ENCODE measurements around the gene AMPD3. TPM values are rescaled to one million over a fixed set of nuclear protein-coding genes. Genes with fewer than 3 reads are reported as not detected.
A peak's percentile ranks its signal among the peaks of the same experiment; 100 is the strongest.

Gene AMPD3
- polyA plus RNA-seq (ENCODE audit: insufficient read length in 4 of 4) = 1 to 10 TPM; 5.1 to 7.7 (median 5.5) TPM

DNA sequence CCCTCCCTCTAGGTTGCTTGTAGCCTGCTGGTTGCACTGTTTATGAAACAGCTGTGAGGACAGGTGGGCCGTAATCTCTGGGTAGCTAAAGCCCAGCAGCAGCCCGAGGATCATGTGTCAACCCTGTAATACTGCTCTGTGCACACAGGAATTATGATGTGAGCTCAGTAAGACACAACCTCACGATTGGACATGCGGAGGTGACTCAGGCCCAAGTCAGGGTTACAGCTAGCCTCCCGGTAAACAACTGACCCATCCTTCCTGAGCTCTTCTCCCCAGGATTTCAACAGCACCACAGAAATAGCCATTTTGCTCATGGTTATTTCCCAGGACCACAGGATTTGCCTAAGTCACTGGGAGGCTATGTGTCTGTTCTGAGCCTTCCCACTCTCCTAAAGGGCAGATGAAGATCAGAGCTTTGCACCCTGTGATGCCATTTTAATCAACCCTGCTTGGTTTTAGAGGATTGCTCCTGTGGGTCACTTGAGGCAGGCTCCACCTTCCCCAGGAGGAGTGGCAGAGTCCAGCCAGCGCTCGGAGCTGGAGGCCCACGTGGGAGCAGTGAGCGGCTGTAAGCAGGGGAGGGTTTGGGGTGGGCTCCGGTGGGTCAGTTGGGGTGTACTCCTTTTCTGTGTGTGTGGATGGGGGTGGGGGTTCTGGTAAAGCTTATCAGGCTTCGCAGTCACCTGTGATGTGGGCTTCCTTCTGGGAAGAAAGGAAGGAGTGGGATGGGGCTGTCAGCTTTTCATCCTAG lies at the start of gene AMPD3:
Gene AMPD3, plus strand, starts transcription at position 387 of the 754 bp plus-strand sequence. CDS start 6,256 bp downstream, outside the sequence.
- DNase-seq (ENCODE audit: low read depth in 4 of 4, low spot score in 2 of 4) = no peak

DNA sequence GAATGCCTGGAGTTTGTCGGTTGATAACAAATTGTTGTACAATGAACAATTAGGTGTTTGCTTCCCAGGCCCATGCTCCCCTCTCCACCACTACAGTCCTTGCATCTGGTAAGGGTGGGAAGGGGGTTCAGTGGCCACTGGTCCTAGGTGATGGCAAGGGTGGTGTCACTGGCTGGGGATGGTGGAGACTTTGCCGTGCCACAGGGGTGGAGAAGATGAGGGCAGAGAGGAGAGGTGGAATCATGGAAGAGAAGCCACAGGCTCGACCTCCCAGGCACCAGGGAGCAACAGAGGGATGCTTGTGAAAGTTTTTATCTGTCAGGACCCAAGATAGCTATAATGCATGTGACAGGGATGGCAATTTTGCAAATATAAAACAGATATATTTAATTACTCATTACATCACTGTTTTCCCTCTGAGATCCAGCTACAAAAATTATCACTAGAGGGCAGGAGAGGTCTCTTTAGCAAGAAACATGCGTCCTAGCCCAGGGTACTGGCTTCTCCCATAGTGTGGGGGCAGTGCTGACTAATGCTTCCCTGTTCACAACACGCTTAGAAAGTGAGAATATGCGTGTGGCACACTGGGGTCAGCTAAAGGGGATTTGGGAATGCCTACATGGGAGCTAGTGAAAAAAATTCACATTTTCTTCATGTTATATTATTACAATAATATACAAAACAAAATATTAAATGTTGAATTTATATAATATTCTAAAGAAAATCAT lies 49.0 kb upstream of the AMPD3 start:
- DNase-seq (ENCODE audit: low read depth in 4 of 4, low spot score in 2 of 4) = peak in 3 of 4 donors; percentile 37 to 71 (median 61)

DNA sequence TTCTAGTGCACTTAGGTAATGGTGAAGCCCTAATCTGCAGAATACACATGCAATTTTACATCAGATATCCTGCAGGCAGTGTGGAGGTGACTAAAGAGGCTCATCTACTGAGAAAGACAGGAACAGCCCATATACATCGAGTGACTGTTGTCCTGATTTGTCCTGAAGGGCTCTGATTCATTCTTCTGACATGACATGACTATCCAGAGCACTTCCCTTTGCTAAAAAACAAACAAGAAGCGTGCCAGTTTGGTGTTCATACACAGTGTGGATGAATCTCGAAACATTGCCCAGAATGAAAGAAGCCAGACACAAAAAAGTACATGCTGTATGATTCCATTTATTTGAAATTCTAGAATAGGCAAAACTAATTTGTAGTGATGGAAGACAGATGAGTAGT lies 48.0 kb upstream of the AMPD3 start:
- DNase-seq (ENCODE audit: low read depth in 4 of 4, low spot score in 2 of 4) = no peak

DNA sequence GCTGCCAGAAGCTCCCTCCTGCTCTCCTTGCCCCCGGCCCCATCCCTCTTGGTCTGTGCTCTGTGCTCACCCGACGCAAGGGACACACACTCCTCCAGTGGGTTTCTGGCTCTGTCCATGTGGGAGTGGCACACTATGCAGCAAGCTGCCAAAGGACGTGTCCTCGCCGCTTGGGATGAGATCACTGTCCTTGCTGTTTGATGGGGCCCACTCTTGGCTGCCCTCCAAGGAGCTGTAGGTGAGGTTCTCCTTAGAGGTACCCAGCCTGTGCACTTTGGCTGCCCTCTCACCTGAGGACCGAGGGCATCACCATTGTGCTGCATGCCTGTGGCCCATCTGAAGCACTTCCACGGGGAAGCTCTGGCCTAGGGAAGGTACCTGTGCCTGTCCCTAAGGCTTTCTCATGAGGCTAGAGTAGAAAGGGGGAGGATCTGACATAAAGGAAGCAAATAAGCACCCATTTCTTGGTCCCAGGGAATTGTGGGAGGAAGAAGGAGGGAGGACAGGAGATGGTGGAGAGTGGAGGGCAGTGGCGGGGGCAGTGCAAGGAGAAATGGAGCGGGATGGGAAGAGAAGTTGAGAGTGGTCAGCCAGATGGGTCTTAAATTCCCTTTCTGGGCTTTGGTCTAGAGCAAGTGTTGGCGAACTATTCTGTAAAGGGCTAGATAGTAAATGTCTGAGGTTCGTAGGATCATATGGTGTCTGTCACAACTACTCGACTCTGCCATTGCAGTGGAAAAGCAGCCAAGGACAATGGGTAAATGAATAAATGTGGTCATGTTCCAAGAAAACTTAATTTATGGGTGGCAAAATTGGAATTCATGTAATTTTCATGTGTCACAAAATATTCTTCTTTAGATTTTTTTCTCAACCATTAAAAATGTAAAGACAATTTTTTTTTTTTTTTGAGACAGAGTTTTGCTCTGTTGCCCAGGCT lies 47.0 kb upstream of the AMPD3 start:
- DNase-seq (ENCODE audit: low read depth in 4 of 4, low spot score in 2 of 4) = no peak

DNA sequence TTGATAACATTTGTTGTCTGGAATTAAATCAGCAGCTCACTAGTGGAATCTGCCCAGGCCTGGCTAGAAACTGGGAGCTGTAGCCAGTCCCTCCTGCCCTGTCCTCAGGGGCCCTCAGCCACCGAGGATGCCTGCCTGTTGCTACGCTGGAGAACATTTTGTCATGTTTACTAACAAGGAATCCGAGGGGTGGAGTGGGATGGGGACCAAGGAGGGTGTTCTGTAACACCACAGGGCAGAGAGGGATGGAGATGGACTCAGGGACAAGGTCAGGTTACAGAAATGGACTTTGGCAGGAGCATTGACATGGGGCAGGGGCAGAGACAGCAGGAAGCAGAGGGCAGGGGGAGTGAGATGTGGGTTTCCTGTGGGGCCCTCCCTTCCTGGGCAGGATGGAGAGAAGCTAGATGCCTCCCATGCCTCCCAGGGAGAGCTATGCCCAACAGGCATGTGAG lies 45.8 kb upstream of the AMPD3 start:
- no peak for DNase-seq (ENCODE audit: low read depth in 4 of 4, low spot score in 2 of 4)

DNA sequence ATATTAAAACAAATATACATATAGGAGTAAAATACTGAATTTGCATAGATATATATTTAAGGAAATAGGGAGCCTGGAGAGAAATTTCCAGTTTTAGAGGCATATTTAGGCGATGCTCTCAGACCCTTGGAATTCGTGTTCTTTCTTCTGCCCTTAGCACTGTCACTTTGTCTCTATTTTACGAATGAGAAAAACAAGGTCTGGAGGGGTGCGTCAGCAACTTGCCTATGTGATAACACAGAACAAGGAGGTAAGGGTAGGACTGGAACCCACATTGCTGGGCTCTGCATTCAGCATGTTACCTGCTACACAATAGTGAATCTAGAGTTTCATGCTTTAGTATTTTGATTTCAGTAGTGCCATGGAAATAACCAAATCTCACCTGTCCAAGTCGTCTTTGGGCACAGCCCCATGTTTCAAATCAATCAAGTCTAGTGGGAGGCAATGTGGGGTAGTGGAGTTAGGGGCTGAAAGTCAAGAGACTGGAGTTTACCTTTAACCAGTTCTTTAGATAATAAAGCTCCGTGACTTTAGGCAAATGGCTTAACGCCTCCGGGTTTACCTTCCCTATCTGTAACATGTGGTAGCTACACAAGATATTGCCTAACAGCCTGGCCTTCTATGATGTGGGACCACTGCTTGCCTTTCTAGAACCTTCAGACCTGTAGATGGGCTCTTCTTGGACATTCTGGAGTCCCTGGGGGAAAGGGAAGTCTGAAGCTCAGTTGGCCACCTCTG lies 44.8 kb upstream of the AMPD3 start:
- no peak for DNase-seq (ENCODE audit: low read depth in 4 of 4, low spot score in 2 of 4)

DNA sequence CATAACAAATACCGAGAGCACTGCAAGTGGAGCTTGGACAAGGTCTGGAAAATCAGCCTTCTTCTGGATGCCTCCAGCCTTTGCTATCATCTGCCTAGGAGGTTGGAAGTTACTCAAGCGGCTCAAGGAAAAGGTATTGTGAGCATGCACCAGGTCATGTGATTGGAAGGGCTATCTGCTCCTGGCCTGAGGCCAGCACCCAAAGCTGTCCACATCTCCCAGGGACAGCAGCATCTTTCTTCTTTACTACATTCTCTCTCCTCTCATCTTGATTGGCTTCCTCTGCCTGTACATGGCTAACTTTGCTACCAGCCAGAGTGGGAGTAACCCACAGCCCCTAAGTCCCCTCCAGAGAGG lies 44.2 kb upstream of the AMPD3 start:
- DNase-seq (ENCODE audit: low read depth in 4 of 4, low spot score in 2 of 4) = no peak

DNA sequence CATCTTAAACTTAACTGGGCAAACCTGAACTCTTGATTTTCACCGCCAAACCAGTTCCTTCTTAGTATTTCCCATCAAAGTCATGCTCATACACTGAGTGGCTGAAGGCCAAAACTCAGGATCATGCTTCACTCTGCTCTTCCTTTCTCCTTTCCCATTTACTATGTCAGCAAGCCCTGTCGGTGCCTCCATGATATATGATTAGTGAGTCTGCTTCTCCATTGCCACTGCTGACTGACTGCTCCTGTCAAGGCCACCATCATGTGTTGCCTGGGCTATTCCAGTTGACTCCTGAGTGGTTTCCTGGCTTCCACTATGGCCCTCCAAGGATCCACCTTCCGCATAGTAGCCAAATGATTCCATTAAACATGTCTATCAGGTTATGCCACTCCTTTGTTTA lies 42.8 kb upstream of the AMPD3 start:
- no peak for DNase-seq (ENCODE audit: low read depth in 4 of 4, low spot score in 2 of 4)

DNA sequence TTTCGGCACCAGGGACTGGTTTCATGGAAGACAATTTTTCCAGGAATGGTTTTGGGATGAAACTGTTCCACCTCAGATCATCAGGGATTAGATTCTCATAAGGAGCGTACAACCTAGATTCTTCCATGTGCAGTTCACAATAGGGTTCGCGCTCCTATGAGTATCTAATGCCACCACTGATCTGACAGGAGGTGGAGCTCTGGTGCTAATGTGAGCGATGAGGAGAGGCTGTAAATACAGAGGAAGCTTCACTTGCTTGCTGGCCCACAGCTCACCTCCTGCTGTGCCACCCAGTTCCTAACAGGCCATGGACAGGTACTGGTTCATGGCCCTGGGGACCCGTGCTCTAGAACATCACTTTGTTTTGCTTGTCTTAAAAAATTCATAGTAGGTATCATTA lies 41.8 kb upstream of the AMPD3 start:
- no peak for DNase-seq (ENCODE audit: low read depth in 4 of 4, low spot score in 2 of 4)

DNA sequence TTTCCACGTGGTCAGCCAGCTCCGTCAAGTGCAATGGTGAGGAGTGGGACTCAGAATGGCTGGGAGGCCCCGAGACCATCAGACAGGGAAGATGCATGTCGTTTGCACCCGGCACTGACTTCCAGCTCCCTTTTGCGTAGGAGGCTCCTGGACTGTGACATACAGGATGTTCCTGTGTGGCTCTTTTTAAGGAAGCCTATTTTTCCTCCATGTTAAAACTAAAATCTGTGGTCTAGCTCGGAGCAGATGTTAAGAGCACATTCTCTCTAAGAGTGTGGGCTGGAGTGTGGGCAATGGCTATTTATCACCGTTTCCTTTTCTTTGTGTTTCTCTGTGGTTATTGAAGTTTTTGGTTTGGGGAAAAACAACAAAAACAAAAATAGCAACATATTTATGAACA lies 40.9 kb upstream of the AMPD3 start:
- DNase-seq (ENCODE audit: low read depth in 4 of 4, low spot score in 2 of 4) = no peak

DNA sequence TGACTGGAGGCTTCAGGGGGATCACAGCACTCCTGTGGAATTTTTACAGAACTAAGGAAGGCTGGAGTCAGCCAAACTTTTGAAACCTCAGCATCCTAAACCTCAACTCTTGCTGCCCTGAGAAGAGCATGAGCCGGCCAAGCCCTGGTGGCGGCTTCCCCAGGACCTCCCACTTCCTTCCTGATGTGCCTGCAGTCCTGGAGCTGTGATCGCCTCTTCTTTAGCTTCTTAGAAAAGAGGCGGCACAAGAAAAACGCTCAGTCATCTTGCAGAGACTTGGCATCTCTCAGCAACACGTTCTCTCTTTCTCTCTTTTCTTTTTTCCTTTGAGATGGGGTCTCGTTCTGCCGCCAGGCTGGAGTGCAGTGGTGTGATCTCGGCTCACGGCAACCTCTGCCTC lies 40.4 kb upstream of the AMPD3 start:
- no peak for DNase-seq (ENCODE audit: low read depth in 4 of 4, low spot score in 2 of 4)

DNA sequence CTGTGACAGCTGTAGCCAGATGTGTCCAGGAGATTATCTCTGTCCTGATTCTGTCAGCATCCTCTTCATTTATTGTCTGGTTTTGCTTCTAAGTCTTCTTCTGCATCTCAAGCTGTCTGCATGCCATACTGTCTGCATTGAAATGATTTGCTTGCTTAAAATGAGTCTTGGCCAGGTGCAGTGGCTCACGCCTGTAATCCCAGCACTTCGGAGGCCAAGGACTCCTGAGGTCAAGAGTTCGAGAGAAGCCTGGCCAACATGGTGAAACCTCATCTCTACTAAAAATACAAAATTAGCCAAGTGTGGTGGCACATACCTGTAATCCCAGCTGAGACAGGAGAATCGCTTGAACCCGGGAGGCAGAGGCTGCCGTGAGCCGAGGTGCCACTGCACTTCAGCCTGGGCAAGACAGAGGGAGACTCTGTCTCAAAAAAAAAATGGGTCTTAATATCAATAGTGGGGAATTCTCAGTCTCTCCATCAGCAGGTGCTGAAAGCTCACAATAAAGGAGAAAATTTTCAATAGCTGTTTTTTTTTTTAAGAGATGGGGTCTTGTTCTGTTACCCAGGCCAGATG lies 39.2 kb upstream of the AMPD3 start:
- no peak for DNase-seq (ENCODE audit: low read depth in 4 of 4, low spot score in 2 of 4)

DNA sequence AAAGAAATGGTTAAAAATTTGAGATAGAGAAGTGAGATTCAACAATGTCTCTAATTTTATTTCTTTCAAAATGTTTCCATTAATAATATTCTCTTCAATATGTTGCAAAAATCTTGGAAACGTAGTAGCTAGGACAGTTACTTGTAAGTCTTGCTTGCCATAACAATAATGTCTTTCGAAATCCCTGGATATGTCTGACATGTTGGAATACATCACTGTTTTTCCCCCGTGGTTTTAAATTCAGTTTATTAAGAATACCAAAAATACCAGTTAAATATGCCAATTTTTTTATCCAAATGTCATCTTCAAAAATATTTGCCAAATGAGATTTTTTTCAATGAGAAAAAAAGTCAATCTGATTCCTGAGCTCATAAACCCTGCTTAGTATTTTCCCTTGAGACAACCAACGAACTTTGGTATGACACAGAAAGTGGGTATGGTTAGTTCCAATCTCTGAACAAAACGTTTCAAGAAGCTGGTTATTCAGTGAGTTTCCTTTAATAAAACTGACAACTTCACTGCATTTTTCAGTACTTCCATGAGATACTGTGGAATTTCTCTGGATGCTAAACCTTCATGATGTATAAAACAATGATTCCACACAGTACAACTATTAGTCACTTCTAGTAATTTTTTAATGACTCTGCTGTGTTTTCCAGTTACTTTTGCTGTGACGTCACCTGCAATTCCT lies 36.7 kb upstream of the AMPD3 start:
- no peak for DNase-seq (ENCODE audit: low read depth in 4 of 4, low spot score in 2 of 4)

DNA sequence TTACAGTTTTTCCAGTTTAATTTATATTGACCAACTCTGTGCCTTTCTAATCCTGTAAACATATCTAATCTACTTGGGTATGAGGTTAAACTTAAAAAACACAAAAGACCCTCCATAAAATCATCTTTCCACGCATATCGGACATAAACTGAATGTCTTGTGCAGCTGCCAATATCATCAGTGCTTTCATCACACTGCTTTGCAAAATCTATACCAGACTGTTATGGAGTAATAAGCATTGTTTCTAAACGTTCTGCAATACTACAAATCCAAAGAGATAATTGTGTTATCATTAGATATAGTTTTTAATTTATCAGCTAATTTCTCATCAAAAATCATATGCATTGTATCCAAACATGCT lies 36.1 kb upstream of the AMPD3 start:
- no peak for DNase-seq (ENCODE audit: low read depth in 4 of 4, low spot score in 2 of 4)

DNA sequence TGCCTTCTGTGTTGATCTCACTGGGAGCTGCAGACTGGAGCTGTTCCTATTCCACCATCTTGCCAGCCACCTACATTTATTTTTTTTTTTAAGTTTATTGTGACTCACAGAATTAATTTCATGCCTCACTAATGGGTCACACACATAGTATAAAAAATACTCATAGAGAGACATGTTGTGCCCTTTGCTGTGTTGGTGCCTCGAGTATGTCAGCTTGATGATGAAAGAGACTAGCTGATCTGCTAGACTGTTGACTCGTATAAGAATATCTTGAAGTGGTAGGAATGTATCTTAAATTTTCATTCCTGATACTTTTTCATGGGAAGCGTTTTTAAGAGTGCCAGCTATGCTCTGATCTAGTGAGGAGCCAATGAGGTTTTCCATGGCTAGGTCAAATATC lies 28.6 kb upstream of the AMPD3 start:
- DNase-seq (ENCODE audit: low read depth in 4 of 4, low spot score in 2 of 4) = no peak

DNA sequence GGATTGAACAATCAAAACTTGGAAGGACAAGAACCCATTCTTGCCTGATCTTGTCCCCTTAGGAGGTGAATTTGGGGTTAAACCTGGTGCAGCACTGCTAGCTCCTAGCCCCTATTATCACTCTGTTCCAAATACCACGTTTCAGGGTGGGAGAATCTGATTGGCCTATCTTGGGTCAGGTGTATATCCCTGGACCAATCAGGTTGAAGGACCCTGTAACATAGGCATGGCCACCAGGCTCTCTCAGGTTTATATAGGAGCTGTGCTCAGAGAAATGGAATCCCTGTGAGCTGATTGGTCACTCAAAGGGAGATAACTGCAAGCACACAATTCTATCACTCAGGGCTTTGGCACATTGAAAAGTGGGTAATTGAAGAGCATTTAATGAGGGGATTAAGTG lies 26.6 kb upstream of the AMPD3 start:
- DNase-seq (ENCODE audit: low read depth in 4 of 4, low spot score in 2 of 4) = no peak

DNA sequence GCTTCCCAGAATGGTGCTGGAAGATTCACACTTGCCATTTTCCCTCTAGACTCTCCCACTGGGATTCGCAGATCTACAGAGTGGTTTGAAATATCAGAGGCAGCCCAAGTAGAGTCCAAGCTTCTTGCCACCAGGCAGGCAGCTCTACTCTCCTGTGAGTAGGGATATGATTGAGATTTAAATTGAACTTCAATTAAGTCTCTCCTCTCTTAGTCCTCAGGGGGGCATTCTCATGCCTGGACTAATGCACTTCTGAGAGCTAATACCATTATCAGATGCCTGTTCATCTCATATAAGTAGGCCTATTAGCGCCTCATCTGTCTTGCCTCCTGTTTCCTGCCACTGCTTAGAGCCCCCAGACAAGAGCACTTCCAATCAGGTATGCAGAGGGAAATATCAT lies 25.5 kb upstream of the AMPD3 start:
- DNase-seq (ENCODE audit: low read depth in 4 of 4, low spot score in 2 of 4) = no peak

DNA sequence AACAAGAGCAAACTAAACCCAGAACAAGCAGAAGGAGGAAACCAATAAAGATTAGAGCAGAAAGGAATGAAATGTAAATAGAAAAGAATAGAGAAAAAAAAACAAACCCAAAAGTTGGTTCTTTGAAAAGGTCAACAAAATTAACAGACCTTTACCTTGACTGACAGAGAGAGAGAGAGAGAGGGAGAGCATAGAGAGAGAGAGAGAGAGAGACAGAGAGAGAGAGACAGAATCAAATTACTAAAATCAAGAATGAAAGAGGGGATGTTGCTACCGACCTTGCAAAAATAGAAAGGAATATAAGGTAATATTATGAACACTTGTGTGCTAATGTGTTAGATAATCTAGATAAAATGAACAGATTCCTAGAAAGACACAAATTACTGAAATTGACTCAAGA lies 22.6 kb upstream of the AMPD3 start:
- DNase-seq (ENCODE audit: low read depth in 4 of 4, low spot score in 2 of 4) = no peak

DNA sequence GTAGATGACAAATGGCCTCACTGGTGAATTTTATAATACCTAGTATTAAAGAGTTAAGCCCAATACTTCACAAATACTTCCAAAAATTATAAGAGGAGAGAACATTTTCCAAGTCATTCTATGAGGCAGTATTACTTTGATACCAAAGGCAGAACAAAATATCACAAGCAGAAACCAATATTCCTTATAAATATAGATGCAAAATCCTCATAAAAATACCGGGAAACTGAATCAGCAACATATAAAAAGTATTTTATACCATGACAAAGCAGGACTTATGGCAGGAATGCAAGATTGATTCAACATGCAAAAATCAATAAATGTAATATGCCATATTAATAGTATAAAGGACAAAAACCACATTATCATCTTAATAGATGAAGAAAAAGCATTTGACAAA lies 22.1 kb upstream of the AMPD3 start:
- no peak for DNase-seq (ENCODE audit: low read depth in 4 of 4, low spot score in 2 of 4)

DNA sequence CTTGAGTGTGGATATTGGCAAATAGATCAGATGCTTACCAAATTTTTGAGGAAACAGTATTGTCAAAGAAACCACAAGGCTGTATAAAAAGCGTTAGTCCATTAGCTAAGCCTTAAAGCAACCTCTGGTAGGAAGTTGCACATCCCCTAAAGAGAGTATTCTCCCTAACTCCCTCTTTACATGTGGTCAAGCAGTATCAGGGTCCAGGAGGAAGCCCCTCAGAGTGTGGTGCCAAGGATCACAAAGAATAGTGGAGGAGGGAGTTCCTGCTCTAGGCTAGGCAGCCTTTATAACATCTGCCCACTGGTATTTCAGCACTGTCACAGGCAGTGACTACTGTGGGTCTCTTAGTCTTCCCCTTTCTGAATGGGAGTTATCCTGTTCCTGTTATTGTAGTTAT lies 18.8 kb upstream of the AMPD3 start:
- no peak for DNase-seq (ENCODE audit: low read depth in 4 of 4, low spot score in 2 of 4)
